GM12878 (cell line): ENCODE measurements around the gene TBCK. TPM values are rescaled to one million over a fixed set of nuclear protein-coding genes. Genes with fewer than 3 reads are reported as not detected.

Experiments
- ATF2 ChIP-seq: IDR thresholded peaks from 2 replicates; pipeline ENCODE4 v1.6.1; 2012; ENCODE audit warnings: low read length, inconsistent platforms
- BCL11A ChIP-seq: IDR thresholded peaks from 2 replicates; pipeline ENCODE4 v1.6.1; 2011; ENCODE audit warnings: low read depth, low read length
- CREB1 ChIP-seq: IDR thresholded peaks from 2 replicates; pipeline ENCODE4 v1.6.1; 2012; ENCODE audit warnings: low read depth, mild to moderate bottlenecking, inconsistent platforms
- NFYA ChIP-seq: IDR thresholded peaks from 2 replicates; pipeline ENCODE4 v1.6.1; 2011; ENCODE audit warnings: low read depth, mild to moderate bottlenecking, low read length, improper control_type of control experiment, borderline replicate concordance
- NKRF ChIP-seq: fragments of 450-650 bp; conservative IDR thresholded peaks from 2 replicates; pipeline ENCODE4 v1.6.1; 2017; ENCODE audit warnings: mild to moderate bottlenecking, moderate library complexity
- PAX5 ChIP-seq: IDR thresholded peaks from 2 replicates; pipeline ENCODE4 v1.6.1; 2011; ENCODE audit warnings: low read depth, low read length, borderline replicate concordance
- POU2F2 ChIP-seq: IDR thresholded peaks from 3 replicates; pipeline ENCODE4 v1.6.1; 2011; ENCODE audit warnings: low read depth, mild to moderate bottlenecking, low read length, borderline replicate concordance
- RAD51 ChIP-seq: fragments of 450-650 bp; IDR thresholded peaks from 2 replicates; pipeline ENCODE4 v1.6.1; 2016; ENCODE audit warnings: moderate library complexity, mild to moderate bottlenecking, inconsistent platforms
- ZBTB40 ChIP-seq: fragments of 450-650 bp; IDR thresholded peaks from 2 replicates; pipeline ENCODE4 v1.6.1; 2016; ENCODE audit warnings: mild to moderate bottlenecking, moderate library complexity, borderline replicate concordance
- polyA plus RNA-seq, 11 experiments: library from polyadenylated mRNA; depleted of rRNA in 4 of 11; unstranded in 6 of 11; stranded (reverse) in 5 of 11; fragments of >200 nt; fragmentation: Nextera tagmentation in 4 of 11; fragmentation: Illumina TruSeq in 1 of 11; extraction: Ambion mirVana in 4 of 11; extraction: Trizol in 1 of 11; gene quantifications; 1 replicate in 1 of 11; 2 replicates in 10 of 11; pipeline versions ENCODE4 v1.2.1 to v1.2.3, GENCODE V29; 2011 to 2016; ENCODE audit warnings: inconsistent platforms in 2 of 11, missing spikeins in 2 of 11, low read depth in 1 of 11
- total RNA-seq, 4 experiments: library from RNA; depleted of rRNA in 3 of 4; stranded (reverse); fragments of >200 nt in 3 of 4; fragmentation: Illumina TruSeq in 1 of 4; extraction: Trizol in 1 of 4; gene quantifications; 2 replicates each; pipeline versions ENCODE4 v1.2.1 to v1.2.3, GENCODE V29; 2013 to 2021

The TBCK gene
- total and polyA plus RNA-seq, 10 of the 15 experiments (the other 5 are each of a cell fraction or from before 2014, with no cell fraction given), result 4.1 to 30.3 (median 20.2) TPM

- no peak for TF ChIP-seq CREB1
- TF ChIP-seq ZBTB40, result no peak
- no peak for TF ChIP-seq ATF2
- TF ChIP-seq POU2F2, result no peak
- TF ChIP-seq NFYA, result no peak
- no peak for TF ChIP-seq RAD51
- TF ChIP-seq NKRF, result no peak
- no peak for TF ChIP-seq PAX5
- TF ChIP-seq BCL11A, result no peak
These were observed 68.4 kb downstream of the TBCK start (continued) for GRCh38 chr4:106247600-106247999.
